ENCODE results near the gene MDP1.
"Not testable (repeated sequence)": the region's sequence is repeated elsewhere in the genome, so short reads cannot be mapped to it uniquely, and the experiment has no call there.

DNA sequence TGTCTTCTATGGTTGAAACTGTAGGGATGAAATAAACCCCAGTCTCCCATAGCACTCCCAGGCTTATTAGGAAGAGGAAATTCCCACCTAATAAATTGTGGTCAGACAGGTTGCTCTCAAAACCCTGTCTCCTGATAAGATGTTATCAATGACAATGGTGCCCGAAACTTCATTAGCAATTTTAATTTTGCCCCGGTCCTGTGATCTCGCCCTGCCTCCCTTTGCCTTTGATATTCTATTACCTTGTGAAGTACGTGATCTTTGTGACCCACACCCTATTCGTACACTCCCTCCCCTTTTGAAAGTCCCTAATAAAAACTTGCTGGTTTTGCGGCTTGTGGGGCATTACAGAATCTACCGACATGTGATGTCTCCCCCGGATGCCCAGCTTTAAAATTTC, 13.3 kb downstream of the MDP1 start:
- TF ChIP-seq PBX3 (IDR thresholded peaks at IDR 0.05); CTCF (IDR thresholded peaks at IDR 0.05); MXI1 (IDR thresholded peaks at IDR 0.05; ENCODE audit: low read depth, low read length); MEF2A (IDR thresholded peaks at IDR 0.05; ENCODE audit: borderline replicate concordance, low read depth); CHD2 (IDR thresholded peaks at IDR 0.05; ENCODE audit: low read length, partially characterized antibody); FOSL2 (IDR thresholded peaks at IDR 0.05; ENCODE audit: borderline replicate concordance, low read depth); REST (IDR thresholded peaks at IDR 0.05; ENCODE audit: low read depth, low read length); NFIC (IDR thresholded peaks at IDR 0.05; ENCODE audit: borderline replicate concordance); ELF1 (IDR thresholded peaks at IDR 0.05); POLR2AphosphoS5 (IDR thresholded peaks at IDR 0.05; ENCODE audit: low read depth, low read length): not testable (repeated sequence)

Data from SK-N-SH (cell line).